GM12872 (cell line): ENCODE data around the gene LSAMP.

Experiments
- CTCF ChIP-seq: IDR thresholded peaks from 3 replicates; pipeline ENCODE4 v1.5.1; 2011; ENCODE audit warnings: low read depth, mild to moderate bottlenecking, low read length, moderate library complexity; ENCODE audit not compliant: insufficient read depth

The LSAMP gene

GRCh38 chr3:116032176-116032575 is 413.1 kb downstream of the LSAMP start:
- TF ChIP-seq CTCF: no peak

- no peak for TF ChIP-seq CTCF
Measured at GRCh38 chr3:116030131-116030850, 415.0 kb downstream of the LSAMP start.

GRCh38 chr3:116029266-116029665 is 416.0 kb downstream of the LSAMP start:
- TF ChIP-seq CTCF: no peak

- no peak for TF ChIP-seq CTCF
Measured at GRCh38 chr3:116028157-116028556, 417.1 kb downstream of the LSAMP start.

DNA sequence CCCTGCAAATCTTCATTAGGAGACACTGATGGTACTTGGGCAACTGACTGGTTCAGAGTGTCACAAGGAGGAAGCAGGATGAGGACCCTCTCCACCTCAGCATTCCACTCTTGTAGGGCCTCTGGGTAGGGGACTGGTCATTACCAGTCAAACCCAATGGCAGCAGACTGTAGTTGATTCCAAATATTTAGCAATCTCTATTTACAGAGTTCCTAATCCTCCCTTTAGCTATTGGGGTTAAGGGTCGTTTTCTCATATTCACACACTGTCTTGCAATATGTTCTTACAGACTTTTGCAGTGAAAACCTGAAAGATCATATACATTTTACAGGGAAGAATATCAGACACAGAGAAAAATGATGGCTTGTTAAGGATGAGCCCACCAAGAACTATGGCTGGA is 424.3 kb downstream of the LSAMP start:
- no peak for TF ChIP-seq CTCF

GRCh38 chr3:116020495-116020894 is 424.8 kb downstream of the LSAMP start:
- TF ChIP-seq CTCF: no peak

- TF ChIP-seq CTCF: no peak
Measured at GRCh38 chr3:116019254-116019763, 426.0 kb downstream of the LSAMP start.
